ENCODE data around the gene FRMD3. TPM values are rescaled to one million over a fixed set of nuclear protein-coding genes. Genes with fewer than 3 reads are reported as not detected.

FRMD3 gene
- total and polyA plus RNA-seq, 4 donors = 0.16 to 0.75 (median 0.48) TPM

DNA sequence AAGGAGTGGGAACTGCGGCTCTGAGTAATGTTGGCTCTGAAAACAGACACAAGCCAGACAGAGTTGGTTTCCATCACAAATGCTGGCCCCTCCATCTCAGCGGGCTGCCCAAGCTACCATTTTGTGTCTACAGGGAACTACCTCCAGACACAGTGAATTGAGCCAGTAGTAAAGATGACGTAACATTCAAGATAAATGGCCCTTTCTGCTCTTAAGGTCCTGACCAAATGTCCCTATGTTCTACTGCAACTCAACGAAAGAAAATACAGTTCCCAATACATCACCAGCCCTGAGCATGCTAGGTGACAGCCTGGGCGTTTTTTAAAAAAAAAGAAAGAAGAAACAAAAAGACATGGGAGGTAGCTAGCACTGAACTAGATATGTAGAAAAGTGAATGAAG lies 247.5 kb downstream of the FRMD3 start:
- H3K4me1 ChIP-seq (ENCODE audit: control insufficient read depth in 4 of 4, insufficient read depth in 4 of 4, low read length in 3 of 4) = no peaks in the 10 kb centered on the region
- no peak overlapping the region for H3K4me3 ChIP-seq (ENCODE audit: low read depth in 1 of 3, low read length in 3 of 3)
- H3K9ac ChIP-seq (ENCODE audit: low read depth in 1 of 2, low read length in 2 of 2) = no peak overlapping the region
- DNase-seq (ENCODE audit: low spot score) = no peak
- H3K36me3 ChIP-seq (ENCODE audit: control insufficient read depth in 4 of 4, insufficient read depth in 3 of 4, low read depth in 1 of 4, low read length in 3 of 4) = no peaks in the 10 kb centered on the region
- H3K27me3 ChIP-seq (ENCODE audit: control insufficient read depth in 4 of 4, insufficient read depth in 4 of 4, low read length in 3 of 4) = no peaks in the 10 kb centered on the region
- TF ChIP-seq, protein P1, sequence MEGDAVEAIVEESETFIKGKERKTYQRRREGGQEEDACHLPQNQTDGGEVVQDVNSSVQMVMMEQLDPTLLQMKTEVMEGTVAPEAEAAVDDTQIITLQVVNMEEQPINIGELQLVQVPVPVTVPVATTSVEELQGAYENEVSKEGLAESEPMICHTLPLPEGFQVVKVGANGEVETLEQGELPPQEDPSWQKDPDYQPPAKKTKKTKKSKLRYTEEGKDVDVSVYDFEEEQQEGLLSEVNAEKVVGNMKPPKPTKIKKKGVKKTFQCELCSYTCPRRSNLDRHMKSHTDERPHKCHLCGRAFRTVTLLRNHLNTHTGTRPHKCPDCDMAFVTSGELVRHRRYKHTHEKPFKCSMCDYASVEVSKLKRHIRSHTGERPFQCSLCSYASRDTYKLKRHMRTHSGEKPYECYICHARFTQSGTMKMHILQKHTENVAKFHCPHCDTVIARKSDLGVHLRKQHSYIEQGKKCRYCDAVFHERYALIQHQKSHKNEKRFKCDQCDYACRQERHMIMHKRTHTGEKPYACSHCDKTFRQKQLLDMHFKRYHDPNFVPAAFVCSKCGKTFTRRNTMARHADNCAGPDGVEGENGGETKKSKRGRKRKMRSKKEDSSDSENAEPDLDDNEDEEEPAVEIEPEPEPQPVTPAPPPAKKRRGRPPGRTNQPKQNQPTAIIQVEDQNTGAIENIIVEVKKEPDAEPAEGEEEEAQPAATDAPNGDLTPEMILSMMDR (IDR thresholded peaks at IDR 0.05; ENCODE audit: low read depth, low read length, missing input control) = no peak
- TF ChIP-seq EGR1 (IDR thresholded peaks at IDR 0.05; ENCODE audit: low read depth in 2 of 2) (no peak), GABPA (IDR thresholded peaks at IDR 0.05 in 1 of 2, conservative IDR thresholded peaks at IDR 0.05 in 1 of 2) (no peak), HNF4G (IDR thresholded peaks at IDR 0.05) (no peak), FOXA2 (IDR thresholded peaks at IDR 0.05) (no peak), HNF4A (conservative IDR thresholded peaks at IDR 0.05) (no peak), YY1 (IDR thresholded peaks at IDR 0.05) (no peak), SP1 (IDR thresholded peaks at IDR 0.05) (no peak), NR2F2 (IDR thresholded peaks at IDR 0.05) (no peak), JUND (IDR thresholded peaks at IDR 0.05) (no peak), RXRA (IDR thresholded peaks at IDR 0.05) (no peak), FOXA1 (IDR thresholded peaks at IDR 0.05) (no peak), RAD21 (IDR thresholded peaks at IDR 0.05) (no peak), TAF1 (conservative IDR thresholded peaks at IDR 0.05) (no peak)
- TF ChIP-seq, protein P2, sequence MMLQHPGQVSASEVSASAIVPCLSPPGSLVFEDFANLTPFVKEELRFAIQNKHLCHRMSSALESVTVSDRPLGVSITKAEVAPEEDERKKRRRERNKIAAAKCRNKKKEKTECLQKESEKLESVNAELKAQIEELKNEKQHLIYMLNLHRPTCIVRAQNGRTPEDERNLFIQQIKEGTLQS (IDR thresholded peaks at IDR 0.05) = no peak
- TF ChIP-seq, protein P3, sequence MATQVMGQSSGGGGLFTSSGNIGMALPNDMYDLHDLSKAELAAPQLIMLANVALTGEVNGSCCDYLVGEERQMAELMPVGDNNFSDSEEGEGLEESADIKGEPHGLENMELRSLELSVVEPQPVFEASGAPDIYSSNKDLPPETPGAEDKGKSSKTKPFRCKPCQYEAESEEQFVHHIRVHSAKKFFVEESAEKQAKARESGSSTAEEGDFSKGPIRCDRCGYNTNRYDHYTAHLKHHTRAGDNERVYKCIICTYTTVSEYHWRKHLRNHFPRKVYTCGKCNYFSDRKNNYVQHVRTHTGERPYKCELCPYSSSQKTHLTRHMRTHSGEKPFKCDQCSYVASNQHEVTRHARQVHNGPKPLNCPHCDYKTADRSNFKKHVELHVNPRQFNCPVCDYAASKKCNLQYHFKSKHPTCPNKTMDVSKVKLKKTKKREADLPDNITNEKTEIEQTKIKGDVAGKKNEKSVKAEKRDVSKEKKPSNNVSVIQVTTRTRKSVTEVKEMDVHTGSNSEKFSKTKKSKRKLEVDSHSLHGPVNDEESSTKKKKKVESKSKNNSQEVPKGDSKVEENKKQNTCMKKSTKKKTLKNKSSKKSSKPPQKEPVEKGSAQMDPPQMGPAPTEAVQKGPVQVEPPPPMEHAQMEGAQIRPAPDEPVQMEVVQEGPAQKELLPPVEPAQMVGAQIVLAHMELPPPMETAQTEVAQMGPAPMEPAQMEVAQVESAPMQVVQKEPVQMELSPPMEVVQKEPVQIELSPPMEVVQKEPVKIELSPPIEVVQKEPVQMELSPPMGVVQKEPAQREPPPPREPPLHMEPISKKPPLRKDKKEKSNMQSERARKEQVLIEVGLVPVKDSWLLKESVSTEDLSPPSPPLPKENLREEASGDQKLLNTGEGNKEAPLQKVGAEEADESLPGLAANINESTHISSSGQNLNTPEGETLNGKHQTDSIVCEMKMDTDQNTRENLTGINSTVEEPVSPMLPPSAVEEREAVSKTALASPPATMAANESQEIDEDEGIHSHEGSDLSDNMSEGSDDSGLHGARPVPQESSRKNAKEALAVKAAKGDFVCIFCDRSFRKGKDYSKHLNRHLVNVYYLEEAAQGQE (IDR thresholded peaks at IDR 0.05) = no peak
- TF ChIP-seq, protein P4, sequence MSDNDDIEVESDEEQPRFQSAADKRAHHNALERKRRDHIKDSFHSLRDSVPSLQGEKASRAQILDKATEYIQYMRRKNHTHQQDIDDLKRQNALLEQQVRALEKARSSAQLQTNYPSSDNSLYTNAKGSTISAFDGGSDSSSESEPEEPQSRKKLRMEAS (IDR thresholded peaks at IDR 0.05) = no peak
- WGBS = 49% methylated on average over 5 of the region's 5 CpGs
- no peaks in the 10 kb centered on the region for H3K9me3 ChIP-seq (ENCODE audit: control insufficient read depth in 4 of 4, low read length in 3 of 4)
- no peak overlapping the region for H3K27ac ChIP-seq (ENCODE audit: low read depth in 1 of 2, low read length in 2 of 2)

DNA sequence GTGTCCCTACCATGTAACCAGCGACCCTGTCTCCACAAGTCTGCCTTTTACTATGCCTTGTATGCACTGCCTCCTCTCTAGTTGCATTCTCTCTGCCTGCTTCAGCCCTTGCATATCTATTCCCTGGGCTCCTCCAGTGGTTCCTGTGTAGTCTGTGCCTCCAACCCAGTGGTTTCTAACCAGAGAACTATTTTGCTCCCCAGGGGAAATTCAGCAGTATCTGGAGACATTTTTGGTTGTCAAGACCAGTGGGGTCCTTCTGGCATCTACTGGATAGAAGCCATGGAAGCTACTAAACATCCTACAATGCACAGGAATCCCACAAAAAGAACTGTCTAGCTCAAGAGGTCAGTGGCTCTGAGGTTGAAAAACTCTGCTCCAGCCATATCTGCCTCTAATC lies 251.2 kb downstream of the FRMD3 start:
- H3K4me3 ChIP-seq (ENCODE audit: low read depth in 1 of 3, low read length in 3 of 3) = no peak overlapping the region
- no peak overlapping the region for H3K27ac ChIP-seq (ENCODE audit: low read depth in 1 of 2, low read length in 2 of 2)
- no peaks in the 10 kb centered on the region for H3K9me3 ChIP-seq (ENCODE audit: control insufficient read depth in 4 of 4, low read length in 3 of 4)
- TF ChIP-seq HNF4G (IDR thresholded peaks at IDR 0.05) = no peak
- TF ChIP-seq SP1 (IDR thresholded peaks at IDR 0.05) = no peak
- TF ChIP-seq TAF1 (conservative IDR thresholded peaks at IDR 0.05) = no peak
- TF ChIP-seq JUND (IDR thresholded peaks at IDR 0.05) = no peak
- TF ChIP-seq, protein P1 (IDR thresholded peaks at IDR 0.05; ENCODE audit: low read depth, low read length, missing input control) = no peak
- TF ChIP-seq HNF4A (conservative IDR thresholded peaks at IDR 0.05) = no peak
- TF ChIP-seq, protein P3 (IDR thresholded peaks at IDR 0.05) = no peak
- no peak for TF ChIP-seq RXRA (IDR thresholded peaks at IDR 0.05)
- TF ChIP-seq RAD21 (IDR thresholded peaks at IDR 0.05) = no peak
- no peak for TF ChIP-seq NR2F2 (IDR thresholded peaks at IDR 0.05)
- TF ChIP-seq FOXA1 (IDR thresholded peaks at IDR 0.05) = no peak
- TF ChIP-seq FOXA2 (IDR thresholded peaks at IDR 0.05) = no peak
- TF ChIP-seq, protein P4 (IDR thresholded peaks at IDR 0.05) = no peak
- no peak for TF ChIP-seq YY1 (IDR thresholded peaks at IDR 0.05)
- no peak for TF ChIP-seq EGR1 (IDR thresholded peaks at IDR 0.05; ENCODE audit: low read depth in 2 of 2)
- TF ChIP-seq, protein P2 (IDR thresholded peaks at IDR 0.05) = no peak
- WGBS = 94% methylated on average over 1 of the region's 1 CpG
- no peak for DNase-seq (ENCODE audit: low spot score)
- no peaks in the 10 kb centered on the region for H3K36me3 ChIP-seq (ENCODE audit: control insufficient read depth in 4 of 4, insufficient read depth in 3 of 4, low read depth in 1 of 4, low read length in 3 of 4)
- no peaks in the 10 kb centered on the region for H3K4me1 ChIP-seq (ENCODE audit: control insufficient read depth in 4 of 4, insufficient read depth in 4 of 4, low read length in 3 of 4)
- H3K27me3 ChIP-seq (ENCODE audit: control insufficient read depth in 4 of 4, insufficient read depth in 4 of 4, low read length in 3 of 4) = no peaks in the 10 kb centered on the region
- H3K9ac ChIP-seq (ENCODE audit: low read depth in 1 of 2, low read length in 2 of 2) = no peak overlapping the region
